ENCODE data around the gene NUDC. TPM values are rescaled to one million over a fixed set of nuclear protein-coding genes. Genes with fewer than 3 reads are reported as not detected.

NUDC gene
- total RNA-seq, 1 donor from 2014 or later, result 49.6 TPM

DNA sequence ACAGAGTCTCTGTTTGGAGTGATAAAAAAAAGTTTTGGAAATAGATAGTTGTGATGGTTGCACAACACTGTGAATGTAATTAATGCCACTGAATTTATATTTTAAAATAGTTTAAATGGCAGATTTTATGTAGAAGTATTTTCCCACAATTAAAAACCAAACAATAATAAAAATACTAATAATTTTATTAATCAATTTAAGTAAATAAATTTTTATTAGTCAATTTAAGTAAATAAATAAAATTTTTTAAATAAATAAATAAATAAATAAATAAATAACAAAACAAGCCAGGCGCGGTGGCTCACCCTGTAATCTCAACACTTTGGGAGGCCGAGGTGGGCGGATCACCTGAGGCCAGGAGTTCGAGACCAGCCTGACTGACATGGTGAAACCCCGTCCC is 43.7 kb downstream of the NUDC start:
- H3K27ac ChIP-seq, result no peak overlapping the region
- H3K9me3 ChIP-seq, result no peaks in the 10 kb centered on the region
- TF ChIP-seq, protein P1, sequence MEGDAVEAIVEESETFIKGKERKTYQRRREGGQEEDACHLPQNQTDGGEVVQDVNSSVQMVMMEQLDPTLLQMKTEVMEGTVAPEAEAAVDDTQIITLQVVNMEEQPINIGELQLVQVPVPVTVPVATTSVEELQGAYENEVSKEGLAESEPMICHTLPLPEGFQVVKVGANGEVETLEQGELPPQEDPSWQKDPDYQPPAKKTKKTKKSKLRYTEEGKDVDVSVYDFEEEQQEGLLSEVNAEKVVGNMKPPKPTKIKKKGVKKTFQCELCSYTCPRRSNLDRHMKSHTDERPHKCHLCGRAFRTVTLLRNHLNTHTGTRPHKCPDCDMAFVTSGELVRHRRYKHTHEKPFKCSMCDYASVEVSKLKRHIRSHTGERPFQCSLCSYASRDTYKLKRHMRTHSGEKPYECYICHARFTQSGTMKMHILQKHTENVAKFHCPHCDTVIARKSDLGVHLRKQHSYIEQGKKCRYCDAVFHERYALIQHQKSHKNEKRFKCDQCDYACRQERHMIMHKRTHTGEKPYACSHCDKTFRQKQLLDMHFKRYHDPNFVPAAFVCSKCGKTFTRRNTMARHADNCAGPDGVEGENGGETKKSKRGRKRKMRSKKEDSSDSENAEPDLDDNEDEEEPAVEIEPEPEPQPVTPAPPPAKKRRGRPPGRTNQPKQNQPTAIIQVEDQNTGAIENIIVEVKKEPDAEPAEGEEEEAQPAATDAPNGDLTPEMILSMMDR (IDR thresholded peaks at IDR 0.05), result no peak
- intact Hi-C loops (cut with DNase I), result no loop called here
- H3K4me3 ChIP-seq, result no peak overlapping the region
- peaks cover 7% of the 10 kb centered on the region for H3K27me3 ChIP-seq
- no peak for DNase-seq
- H3K4me1 ChIP-seq, result no peaks in the 10 kb centered on the region
- H3K36me3 ChIP-seq, result no peaks in the 10 kb centered on the region
- no peak for ATAC-seq

DNA sequence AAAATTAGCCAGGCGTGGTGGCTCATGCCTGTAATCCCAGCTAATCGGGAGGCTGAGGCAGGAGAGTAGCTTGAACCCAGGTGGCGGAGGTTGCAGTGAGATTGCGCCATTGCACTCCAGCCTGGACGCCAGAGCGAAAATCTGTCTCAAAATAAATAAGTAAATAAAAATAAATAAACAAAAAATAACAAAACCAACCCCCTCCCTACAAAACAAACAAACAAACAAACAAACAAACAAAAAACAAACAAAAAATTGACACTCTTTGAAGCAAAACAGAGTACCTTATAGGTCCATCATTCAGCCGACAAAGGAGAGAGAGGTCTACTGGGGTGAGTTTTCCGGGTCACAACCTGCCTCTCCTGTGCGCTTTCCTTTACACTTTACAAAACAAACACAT is 44.1 kb downstream of the NUDC start:
- Histone ChIP-seq H3K27me3 (peaks cover 3% of the 10 kb centered on the region), H3K27ac (no peak overlapping the region), H3K4me3 (no peak overlapping the region), H3K4me1 (no peaks in the 10 kb centered on the region), H3K36me3 (no peaks in the 10 kb centered on the region), H3K9me3 (no peaks in the 10 kb centered on the region)
- intact Hi-C loops (cut with DNase I), result no loop called here
- no peak for ATAC-seq
- TF ChIP-seq, protein P1 (IDR thresholded peaks at IDR 0.05), result no peak
- DNase-seq, result no peak

DNA sequence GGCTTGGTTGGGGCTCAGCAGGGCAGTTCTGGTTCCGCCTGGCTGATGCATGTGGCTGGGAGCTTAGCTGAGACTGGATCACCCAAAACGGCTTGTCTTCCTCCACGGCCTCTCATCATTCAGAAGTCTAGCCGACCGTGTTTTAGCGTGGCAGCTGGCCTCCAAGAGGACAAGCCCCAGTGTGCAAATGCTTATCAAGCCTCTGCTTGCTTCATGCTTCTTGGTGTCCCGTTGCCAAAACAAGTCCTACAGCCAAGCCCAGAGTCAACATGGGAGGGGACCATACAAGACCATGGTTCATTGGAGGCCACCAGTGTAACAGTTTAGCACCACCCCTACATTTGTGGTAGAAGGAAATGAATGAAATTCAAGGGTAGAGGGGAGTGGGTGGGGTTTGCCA is 49.3 kb downstream of the NUDC start:
- H3K4me1 ChIP-seq, result no peaks in the 10 kb centered on the region
- H3K36me3 ChIP-seq, result no peaks in the 10 kb centered on the region
- no peak for DNase-seq
- TF ChIP-seq, protein P1 (IDR thresholded peaks at IDR 0.05), result no peak
- H3K27me3 ChIP-seq, result no peaks in the 10 kb centered on the region
- no peak overlapping the region for H3K4me3 ChIP-seq
- H3K9me3 ChIP-seq, result no peaks in the 10 kb centered on the region
- intact Hi-C loops (cut with DNase I), result no loop called here
- H3K27ac ChIP-seq, result no peak overlapping the region
- no peak for ATAC-seq

DNA sequence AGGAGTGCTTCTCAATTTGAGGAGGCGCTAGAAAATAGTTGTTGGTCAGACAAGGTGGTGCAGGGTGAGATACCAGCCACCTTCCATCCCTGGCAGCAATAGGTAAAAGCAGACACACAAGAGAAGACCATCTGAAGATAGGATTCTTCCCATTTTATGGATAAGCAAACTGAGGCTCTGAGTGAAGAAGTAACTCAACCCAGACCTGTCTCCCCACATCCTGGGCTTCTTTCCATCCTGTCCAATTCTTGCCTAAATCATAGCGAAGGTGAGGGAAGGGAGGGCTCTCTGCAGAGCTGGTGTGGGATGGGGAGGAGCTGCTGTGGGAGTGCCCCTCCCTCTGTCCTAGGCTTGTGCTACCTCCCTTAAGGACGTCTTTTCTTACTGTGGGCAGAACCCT is 50.0 kb downstream of the NUDC start:
- intact Hi-C loops (cut with DNase I), result no loop called here
- no peak for ATAC-seq
- H3K9me3 ChIP-seq, result no peaks in the 10 kb centered on the region
- no peaks in the 10 kb centered on the region for H3K36me3 ChIP-seq
- no peak overlapping the region for H3K4me3 ChIP-seq
- TF ChIP-seq, protein P1 (IDR thresholded peaks at IDR 0.05), result no peak
- H3K27ac ChIP-seq, result no peak overlapping the region
- no peaks in the 10 kb centered on the region for H3K27me3 ChIP-seq
- H3K4me1 ChIP-seq, result no peaks in the 10 kb centered on the region
- DNase-seq, result no peak

DNA sequence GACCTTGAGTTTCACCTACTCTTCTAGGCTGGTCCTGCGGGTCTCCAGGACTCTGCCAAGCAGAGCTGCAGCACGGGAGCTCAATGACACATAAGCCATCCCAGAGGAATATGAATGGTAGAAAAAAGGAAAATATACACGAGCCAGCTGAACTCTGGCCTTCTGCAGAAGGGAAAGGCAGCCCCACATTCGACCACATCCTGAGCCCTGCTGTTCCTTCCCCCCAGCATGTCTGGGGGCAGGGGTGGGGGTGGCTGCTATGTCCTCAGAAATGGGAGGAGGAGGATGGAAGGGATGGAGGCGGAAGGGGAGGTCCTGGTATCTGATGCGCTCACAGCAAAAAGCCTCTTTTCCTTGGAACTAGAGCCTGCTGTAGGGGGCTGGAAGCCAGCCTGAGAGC is 50.8 kb downstream of the NUDC start:
- Histone ChIP-seq H3K4me3 (no peak overlapping the region), H3K27me3 (no peaks in the 10 kb centered on the region), H3K4me1 (no peaks in the 10 kb centered on the region), H3K27ac (no peak overlapping the region), H3K9me3 (no peaks in the 10 kb centered on the region), H3K36me3 (no peaks in the 10 kb centered on the region)
- TF ChIP-seq, protein P1 (IDR thresholded peaks at IDR 0.05), result no peak
- ATAC-seq (no peak), DNase-seq (no peak)
- intact Hi-C loops (cut with DNase I), result no loop called here

DNA sequence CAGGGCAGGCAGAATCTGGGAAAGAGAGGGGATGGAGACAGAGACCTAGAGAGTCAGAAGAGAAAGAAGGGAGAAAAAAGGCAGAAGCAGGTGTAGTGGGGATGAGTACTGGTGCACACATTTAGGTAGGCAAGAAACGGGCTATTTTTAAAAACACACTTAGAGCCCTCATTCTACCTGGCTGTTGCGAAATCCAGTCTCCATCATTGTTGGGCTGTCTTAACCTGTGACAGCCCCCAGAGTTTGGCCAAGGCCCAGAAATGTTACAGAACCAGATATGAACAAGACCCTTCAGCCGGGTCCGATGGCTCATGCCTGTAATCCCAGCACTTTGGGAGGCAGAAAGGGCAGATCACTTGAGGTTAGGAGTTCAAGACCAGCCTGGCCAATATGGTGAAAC is 51.3 kb downstream of the NUDC start:
- H3K4me1 ChIP-seq, result no peaks in the 10 kb centered on the region
- intact Hi-C loops (cut with DNase I), result no loop called here
- DNase-seq, result no peak
- H3K4me3 ChIP-seq, result no peak overlapping the region
- ATAC-seq, result no peak
- H3K9me3 ChIP-seq, result no peaks in the 10 kb centered on the region
- TF ChIP-seq, protein P1 (IDR thresholded peaks at IDR 0.05), result no peak
- H3K36me3 ChIP-seq, result no peaks in the 10 kb centered on the region
- no peak overlapping the region for H3K27ac ChIP-seq
- H3K27me3 ChIP-seq, result no peaks in the 10 kb centered on the region
